Astrocyte (in vitro differentiated cells and primary cell): ENCODE data around the gene TMEM37.

ENCODE experiments used
- CTCF ChIP-seq: IDR thresholded peaks from 2 replicates; pipeline ENCODE4 v1.5.1; 2011; ENCODE audit warnings: low read depth, mild to moderate bottlenecking, inconsistent platforms, low read length, moderate library complexity; ENCODE audit not compliant: insufficient read depth
- EZH2 ChIP-seq: IDR thresholded peaks from 2 replicates; pipeline ENCODE4 v1.6.1; 2012; ENCODE audit warnings: mild to moderate bottlenecking, low read length, inconsistent platforms; ENCODE audit not compliant: insufficient read depth

GRCh38 chr2:119426396-119426675 is 5.3 kb upstream of the TMEM37 start:
- TF ChIP-seq EZH2 (no peak), CTCF (no peak)
